GM23338 (cell line): ENCODE measurements around the gene PGS1. TPM values are rescaled to one million over a fixed set of nuclear protein-coding genes. Genes with fewer than 3 reads are reported as not detected.
A peak's percentile ranks its signal among the peaks of the same experiment; 100 is the strongest.

Experiments used
- ATAC-seq: fragments of 200-7000 bp; cut with Tn5 transposase; 3 replicates; pipeline ENCODE4 v1.9.1; 2020
- DNase-seq: peaks from one replicate; pipeline ENCODE4 v3.0.0-alpha.2; 2015; ENCODE audit warnings: low spot score
- H2AFZ ChIP-seq: fragments of 200-600 bp; sonication (generic); 2 replicates; pipeline ENCODE4 v1.8.0; 2016; ENCODE audit warnings: antibody characterized with exemption, mild to moderate bottlenecking, moderate library complexity
- H3F3A ChIP-seq: fragments of 200-600 bp; sonication (generic); replicated peaks from 2 replicates; pipeline ENCODE4 v1.8.0; 2017; ENCODE audit warnings: antibody characterized with exemption, mixed run types, low read depth
- H3K27ac ChIP-seq: fragments of 200-600 bp; sonication (generic); 2 replicates; pipeline ENCODE4 v1.6.1; 2016; ENCODE audit warnings: low read depth
- H3K27me3 ChIP-seq: fragments of 200-600 bp; sonication (generic); 2 replicates; pipeline ENCODE4 v1.8.0; 2016; ENCODE audit warnings: mild to moderate bottlenecking, mixed run types, moderate library complexity; ENCODE audit not compliant: insufficient read depth
- H3K36me3 ChIP-seq: fragments of 200-600 bp; sonication (generic); 2 replicates; pipeline ENCODE4 v1.8.0; 2016; ENCODE audit warnings: mild to moderate bottlenecking; ENCODE audit not compliant: insufficient read depth
- H3K4me1 ChIP-seq: fragments of 200-600 bp; sonication (generic); 2 replicates; pipeline ENCODE4 v1.8.0; 2016; ENCODE audit warnings: mild to moderate bottlenecking, moderate library complexity; ENCODE audit not compliant: insufficient read depth
- H3K4me2 ChIP-seq: fragments of 200-600 bp; sonication (generic); 2 replicates; pipeline ENCODE4 v1.7.1; 2017; ENCODE audit warnings: mixed run types
- H3K4me3 ChIP-seq: fragments of 200-600 bp; sonication (generic); 2 replicates; pipeline ENCODE4 v1.6.1; 2016; ENCODE audit warnings: mixed run types
- H3K79me2 ChIP-seq: fragments of 200-600 bp; sonication (generic); replicated peaks from 2 replicates; pipeline ENCODE4 v1.8.0; 2017; ENCODE audit warnings: mild to moderate bottlenecking; ENCODE audit not compliant: insufficient read depth
- H3K9me2 ChIP-seq: fragments of 200-600 bp; sonication (generic); 2 replicates; pipeline ENCODE4 v1.8.0; 2017; ENCODE audit not compliant: insufficient read depth
- H4K20me1 ChIP-seq: fragments of 200-600 bp; sonication (generic); replicated peaks from 2 replicates; pipeline ENCODE4 v1.8.0; 2017; ENCODE audit warnings: mild to moderate bottlenecking; ENCODE audit not compliant: insufficient read depth
- H3K27ac Mint-ChIP-seq: 2 replicates; pipeline ENCODE4 v1.8.0; 2020; ENCODE audit warnings: inconsistent platforms, mild to moderate bottlenecking, moderate library complexity, mixed read lengths
- H3K27me3 Mint-ChIP-seq: 3 replicates; pipeline ENCODE4 v1.8.0; 2022; ENCODE audit warnings: low read depth, mild to moderate bottlenecking, moderate library complexity, mixed read lengths, inconsistent platforms; ENCODE audit not compliant: insufficient read depth, poor library complexity
- H3K36me3 Mint-ChIP-seq: 3 replicates; pipeline ENCODE4 v1.8.0; 2021; ENCODE audit warnings: low read depth, mild to moderate bottlenecking, inconsistent platforms, moderate library complexity, mixed read lengths
- H3K4me1 Mint-ChIP-seq: 3 replicates; pipeline ENCODE4 v1.8.0; 2020; ENCODE audit warnings: mild to moderate bottlenecking, inconsistent platforms, mixed read lengths
- H3K4me3 Mint-ChIP-seq: 3 replicates; pipeline ENCODE4 v1.8.0; 2021; ENCODE audit warnings: moderate library complexity, mild to moderate bottlenecking, inconsistent platforms, mixed read lengths
- H3K9me3 Mint-ChIP-seq: 3 replicates; pipeline ENCODE4 v1.8.0; 2020; ENCODE audit warnings: moderate library complexity, mild to moderate bottlenecking, inconsistent platforms, mixed read lengths
- CREB1 ChIP-seq: fragments of 250-450 bp; sonication (Bioruptor Pico); IDR thresholded peaks from 2 replicates; pipeline ENCODE4 v1.5.0; 2020; ENCODE audit warnings: low read depth, mild to moderate bottlenecking, moderate library complexity
- CTCF ChIP-seq, 2 experiments: fragments of 200-600 bp in 1 of 2; sonication (generic) in 1 of 2; conservative IDR thresholded peaks; 2 replicates each; pipeline versions ENCODE4 v1.5.1 to v1.6.1; 2016 to 2017; ENCODE audit warnings: antibody characterized with exemption in 2 of 2, low read depth in 2 of 2, mild to moderate bottlenecking in 2 of 2, moderate library complexity in 1 of 2
- ETS1 ChIP-seq: IDR thresholded peaks from 2 replicates; pipeline ENCODE4 v1.6.1; 2016; ENCODE audit warnings: antibody characterized with exemption
- EZH2 ChIP-seq: fragments of 200-600 bp; sonication (generic); IDR thresholded peaks from one replicate; pipeline ENCODE4 v1.8.0; 2017; ENCODE audit warnings: antibody characterized with exemption, mild to moderate bottlenecking, low read depth; ENCODE audit not compliant: unreplicated experiment
- EZH2phosphoT487 ChIP-seq: fragments of 200-600 bp; sonication (generic); IDR thresholded peaks from one replicate; pipeline ENCODE4 v1.8.1; 2018; ENCODE audit warnings: antibody characterized with exemption; ENCODE audit not compliant: unreplicated experiment
- JUNB ChIP-seq: IDR thresholded peaks from one replicate; pipeline ENCODE4 v1.6.1; 2016; ENCODE audit warnings: antibody characterized with exemption; ENCODE audit not compliant: unreplicated experiment
- NANOG ChIP-seq: IDR thresholded peaks from 2 replicates; pipeline ENCODE4 v1.6.1; 2016; ENCODE audit warnings: antibody characterized with exemption, borderline replicate concordance
- POLR2AphosphoS5 ChIP-seq: IDR thresholded peaks from 2 replicates; pipeline ENCODE4 v1.6.1; 2016; ENCODE audit warnings: antibody characterized with exemption, low read depth
- REST ChIP-seq: IDR thresholded peaks from one replicate; pipeline ENCODE4 v1.6.1; 2018; ENCODE audit warnings: antibody characterized with exemption; ENCODE audit not compliant: unreplicated experiment
- STAT1 ChIP-seq: IDR thresholded peaks from one replicate; pipeline ENCODE4 v1.6.1; 2016; ENCODE audit warnings: antibody characterized with exemption; ENCODE audit not compliant: unreplicated experiment
- ZNF114 ChIP-seq: fragments of 250-450 bp; sonication (Bioruptor Pico); IDR thresholded peaks from 2 replicates; pipeline ENCODE4 v1.5.0; 2020; ENCODE audit warnings: mild to moderate bottlenecking, moderate library complexity
- ZNF331 ChIP-seq: fragments of 250-450 bp; sonication (Bioruptor Pico); IDR thresholded peaks from 2 replicates; pipeline ENCODE4 v1.5.0; 2020; ENCODE audit warnings: low read depth, mild to moderate bottlenecking, moderate library complexity
- polyA plus RNA-seq: library from polyadenylated mRNA; unstranded; fragments of >200 nt; fragmentation: Nextera tagmentation; extraction: Ambion mirVana; gene quantifications from 2 replicates; pipeline ENCODE4 v1.2.1, GENCODE V29; 2016
- total RNA-seq: library from RNA; depleted of rRNA; stranded (reverse); fragments of >200 nt; shearing (Covaris generic); gene quantifications from 2 replicates; pipeline ENCODE4 v1.2.3, GENCODE V29; 2014

PGS1 gene
- total and polyA plus RNA-seq, 2 experiments from 2014 or later = 43.9 to 67.1 TPM

- TF ChIP-seq CTCF (conservative IDR thresholded peaks at IDR 0.05; ENCODE audit: low read depth in 2 of 2) (no peak), EZH2phosphoT487 (no peak), EZH2 (no peak), STAT1 (no peak), ETS1 (no peak), POLR2AphosphoS5 (no peak), JUNB (no peak), REST (no peak), CREB1 (CRISPR knock-in tag) (no peak)
Measured at GRCh38 chr17:78371056-78371455, 7.4 kb upstream of the PGS1 start (continued).

GRCh38 chr17:78372841-78373240 lies 5.6 kb upstream of the PGS1 start:
- no peak overlapping the region; the same call in 2 of the 3 replicates for H3K4me3 Mint-ChIP-seq
- peak overlapping the region; percentile 84 for H3K27ac ChIP-seq
- TF ChIP-seq POLR2AphosphoS5 = no peak
- no peak for TF ChIP-seq ETS1
- TF ChIP-seq REST = no peak
- no peak for TF ChIP-seq ZNF331 (CRISPR knock-in tag)
- no peak for TF ChIP-seq CTCF (conservative IDR thresholded peaks at IDR 0.05; ENCODE audit: low read depth in 2 of 2)
- no peak for TF ChIP-seq JUNB
- TF ChIP-seq EZH2phosphoT487 = no peak
- no peak for TF ChIP-seq STAT1
- no peak for TF ChIP-seq EZH2
- TF ChIP-seq NANOG = no peak
- TF ChIP-seq ZNF114 (CRISPR knock-in tag) = no peak
- no peak for TF ChIP-seq CREB1 (CRISPR knock-in tag)

More at GRCh38 chr17:78372841-78373240, 5.6 kb upstream of the PGS1 start:
- DNase-seq (no peak), ATAC-seq (no peak)
- no peaks in the 10 kb centered on the region for H3K36me3 ChIP-seq
- H3K27me3 ChIP-seq = no peaks in the 10 kb centered on the region
- no peak overlapping the region for H3K4me2 ChIP-seq
- H4K20me1 ChIP-seq = no peaks in the 10 kb centered on the region
- no peaks in the 10 kb centered on the region for H3K9me3 Mint-ChIP-seq
- H2AFZ ChIP-seq = no peak overlapping the region
- H3K4me1 ChIP-seq = peaks cover 53% of the 10 kb centered on the region
- no peaks in the 10 kb centered on the region for H3K9me2 ChIP-seq
- peaks cover 43% of the 10 kb centered on the region for H3F3A ChIP-seq
- peak overlapping the region; percentile 94 for H3K27ac Mint-ChIP-seq
- H3K36me3 Mint-ChIP-seq = no peaks in the 10 kb centered on the region
- peaks cover 25% of the 10 kb centered on the region for H3K27me3 Mint-ChIP-seq
- H3K4me1 Mint-ChIP-seq = peaks cover 69% of the 10 kb centered on the region
- H3K4me3 ChIP-seq = no peak overlapping the region
- no peaks in the 10 kb centered on the region for H3K79me2 ChIP-seq
